ENCODE measurements around the gene NKPD1.

DNA sequence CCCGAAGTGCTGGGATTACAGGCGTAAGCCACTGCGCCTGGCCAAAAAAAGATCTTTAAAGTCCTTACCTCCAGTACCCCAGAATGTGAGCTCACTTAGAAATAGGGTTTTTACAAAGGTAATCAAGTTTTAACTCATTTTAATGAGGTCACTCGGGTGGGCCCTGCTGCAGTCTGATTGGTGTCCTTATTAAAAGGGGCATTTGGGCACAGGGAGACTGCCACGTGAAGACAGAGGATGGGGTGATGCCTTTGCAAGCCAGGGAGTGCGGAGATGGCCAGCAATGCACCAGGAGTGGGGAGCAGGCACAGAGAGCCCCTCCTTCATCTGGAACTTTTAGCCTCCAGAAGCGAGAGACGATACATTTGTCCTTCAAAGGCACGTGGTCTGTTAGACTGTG, 11.7 kb downstream of the NKPD1 start:
- TF ChIP-seq RAD21 (IDR thresholded peaks at IDR 0.05; ENCODE audit: low read depth) = no peak
- TF ChIP-seq FOXM1 (IDR thresholded peaks at IDR 0.05; ENCODE audit: borderline replicate concordance, low read depth) = no peak
- TF ChIP-seq, protein P1, sequence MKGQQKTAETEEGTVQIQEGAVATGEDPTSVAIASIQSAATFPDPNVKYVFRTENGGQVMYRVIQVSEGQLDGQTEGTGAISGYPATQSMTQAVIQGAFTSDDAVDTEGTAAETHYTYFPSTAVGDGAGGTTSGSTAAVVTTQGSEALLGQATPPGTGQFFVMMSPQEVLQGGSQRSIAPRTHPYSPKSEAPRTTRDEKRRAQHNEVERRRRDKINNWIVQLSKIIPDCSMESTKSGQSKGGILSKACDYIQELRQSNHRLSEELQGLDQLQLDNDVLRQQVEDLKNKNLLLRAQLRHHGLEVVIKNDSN (IDR thresholded peaks at IDR 0.05) = no peak
- TF ChIP-seq EP300 (IDR thresholded peaks at IDR 0.05; ENCODE audit: borderline replicate concordance) = no peak
- TF ChIP-seq, protein P2, sequence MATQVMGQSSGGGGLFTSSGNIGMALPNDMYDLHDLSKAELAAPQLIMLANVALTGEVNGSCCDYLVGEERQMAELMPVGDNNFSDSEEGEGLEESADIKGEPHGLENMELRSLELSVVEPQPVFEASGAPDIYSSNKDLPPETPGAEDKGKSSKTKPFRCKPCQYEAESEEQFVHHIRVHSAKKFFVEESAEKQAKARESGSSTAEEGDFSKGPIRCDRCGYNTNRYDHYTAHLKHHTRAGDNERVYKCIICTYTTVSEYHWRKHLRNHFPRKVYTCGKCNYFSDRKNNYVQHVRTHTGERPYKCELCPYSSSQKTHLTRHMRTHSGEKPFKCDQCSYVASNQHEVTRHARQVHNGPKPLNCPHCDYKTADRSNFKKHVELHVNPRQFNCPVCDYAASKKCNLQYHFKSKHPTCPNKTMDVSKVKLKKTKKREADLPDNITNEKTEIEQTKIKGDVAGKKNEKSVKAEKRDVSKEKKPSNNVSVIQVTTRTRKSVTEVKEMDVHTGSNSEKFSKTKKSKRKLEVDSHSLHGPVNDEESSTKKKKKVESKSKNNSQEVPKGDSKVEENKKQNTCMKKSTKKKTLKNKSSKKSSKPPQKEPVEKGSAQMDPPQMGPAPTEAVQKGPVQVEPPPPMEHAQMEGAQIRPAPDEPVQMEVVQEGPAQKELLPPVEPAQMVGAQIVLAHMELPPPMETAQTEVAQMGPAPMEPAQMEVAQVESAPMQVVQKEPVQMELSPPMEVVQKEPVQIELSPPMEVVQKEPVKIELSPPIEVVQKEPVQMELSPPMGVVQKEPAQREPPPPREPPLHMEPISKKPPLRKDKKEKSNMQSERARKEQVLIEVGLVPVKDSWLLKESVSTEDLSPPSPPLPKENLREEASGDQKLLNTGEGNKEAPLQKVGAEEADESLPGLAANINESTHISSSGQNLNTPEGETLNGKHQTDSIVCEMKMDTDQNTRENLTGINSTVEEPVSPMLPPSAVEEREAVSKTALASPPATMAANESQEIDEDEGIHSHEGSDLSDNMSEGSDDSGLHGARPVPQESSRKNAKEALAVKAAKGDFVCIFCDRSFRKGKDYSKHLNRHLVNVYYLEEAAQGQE (IDR thresholded peaks at IDR 0.05; ENCODE audit: low read depth) = no peak
- TF ChIP-seq, protein P3, sequence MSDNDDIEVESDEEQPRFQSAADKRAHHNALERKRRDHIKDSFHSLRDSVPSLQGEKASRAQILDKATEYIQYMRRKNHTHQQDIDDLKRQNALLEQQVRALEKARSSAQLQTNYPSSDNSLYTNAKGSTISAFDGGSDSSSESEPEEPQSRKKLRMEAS (IDR thresholded peaks at IDR 0.05) = no peak
- no peak for TF ChIP-seq EGR1 (IDR thresholded peaks at IDR 0.05)
- TF ChIP-seq CREB1 (IDR thresholded peaks at IDR 0.05; ENCODE audit: low read depth) = no peak
- no peak for TF ChIP-seq CEBPB (IDR thresholded peaks at IDR 0.05)
- TF ChIP-seq TAF1 (IDR thresholded peaks at IDR 0.05; ENCODE audit: low read depth) = no peak
- no peak for TF ChIP-seq YY1 (IDR thresholded peaks at IDR 0.05; ENCODE audit: low read depth)
